Endodermal cell (in vitro differentiated cells): Measurements from ENCODE around the gene FBRSL1. TPM values are rescaled to one million over a fixed set of nuclear protein-coding genes. Genes with fewer than 3 reads are reported as not detected.

Experiments
- DNase-seq: peaks from one replicate; pipeline ENCODE4 v3.0.0-alpha.2; 2017
- H3K27ac ChIP-seq: 2 replicates; pipeline ENCODE4 v1.5.1; 2013; ENCODE audit warnings: mild to moderate bottlenecking, low read depth, low read length, moderate library complexity
- H3K27me3 ChIP-seq: 2 replicates; pipeline ENCODE4 v1.6.1; 2013; ENCODE audit warnings: mild to moderate bottlenecking, low read length, moderate library complexity; ENCODE audit not compliant: insufficient read depth, control insufficient read depth, poor library complexity, severe bottlenecking
- H3K36me3 ChIP-seq: 2 replicates; pipeline ENCODE4 v1.7.0; 2013; ENCODE audit warnings: mild to moderate bottlenecking, low read length, moderate library complexity; ENCODE audit not compliant: control insufficient read depth, insufficient read depth
- H3K4me1 ChIP-seq: one replicate; pipeline ENCODE4 v1.7.0; 2013; ENCODE audit warnings: low read length; ENCODE audit not compliant: control insufficient read depth, insufficient read depth
- H3K4me3 ChIP-seq: 2 replicates; pipeline ENCODE4 v1.5.1; 2013; ENCODE audit warnings: mild to moderate bottlenecking, low read length, moderate library complexity
- H3K9ac ChIP-seq: 2 replicates; pipeline ENCODE4 v1.6.1; 2013; ENCODE audit warnings: mild to moderate bottlenecking, low read length, moderate library complexity; ENCODE audit not compliant: poor library complexity, severe bottlenecking; ENCODE audit errors: extremely low read depth
- H3K9me3 ChIP-seq: 2 replicates; pipeline ENCODE4 v1.6.1; 2013; ENCODE audit warnings: mild to moderate bottlenecking, low read length, moderate library complexity; ENCODE audit not compliant: control insufficient read depth
- H3K27ac Mint-ChIP-seq: 2 replicates; pipeline ENCODE4 v1.8.0; 2020; ENCODE audit warnings: mixed read lengths
- H3K27me3 Mint-ChIP-seq: 2 replicates; pipeline ENCODE4 v1.8.0; 2021; ENCODE audit warnings: mild to moderate bottlenecking, mixed read lengths; ENCODE audit not compliant: insufficient read depth
- H3K36me3 Mint-ChIP-seq: 2 replicates; pipeline ENCODE4 v1.8.0; 2020; ENCODE audit warnings: low read depth, mixed read lengths
- H3K4me1 Mint-ChIP-seq: 2 replicates; pipeline ENCODE4 v1.8.0; 2020; ENCODE audit warnings: mixed read lengths
- H3K4me3 Mint-ChIP-seq: 2 replicates; pipeline ENCODE4 v1.8.0; 2020; ENCODE audit warnings: mild to moderate bottlenecking, moderate library complexity, mixed read lengths
- H3K9me3 Mint-ChIP-seq: 2 replicates; pipeline ENCODE4 v1.8.0; 2020; ENCODE audit warnings: mild to moderate bottlenecking, mixed read lengths
- CTCF ChIP-seq: fragments of 200-600 bp; sonication (generic); conservative IDR thresholded peaks from 2 replicates; pipeline ENCODE4 v1.5.0; 2021; ENCODE audit warnings: antibody characterized with exemption, mild to moderate bottlenecking
- WGBS, 2 experiments: methylation state at CpG; one replicate each; pipeline versions ENCODE4 v1.1.5 to v1.1.7; 2013; ENCODE audit warnings: missing lambda C conversion rate in 2 of 2, mixed read lengths in 1 of 2; ENCODE audit not compliant: insufficient coverage in 1 of 2, insufficient read length in 1 of 2; 5-methylcytosine and 5-hydroxymethylcytosine counted together
- total RNA-seq, 2 donors: library from RNA; stranded (reverse); fragmentation: NEBNext Ultra II Directional in 1 of 2; extraction: Animal tissue kit (Norgen Biotek cat#: 25700) in 1 of 2; gene quantifications; 2 replicates in 1 of 2; 3 replicates in 1 of 2; pipeline ENCODE4 v1.2.1, GENCODE V29; 2021

FBRSL1 gene
- total RNA-seq, 2 donors from 2014 or later = 74.9 to 92.3 TPM

- no peak overlapping the region for H3K4me3 Mint-ChIP-seq
- peaks cover 37% of the 10 kb centered on the region for H3K36me3 Mint-ChIP-seq
- H3K27ac Mint-ChIP-seq = no peak overlapping the region
- no peak for DNase-seq
- peaks cover 4% of the 10 kb centered on the region for H3K4me1 Mint-ChIP-seq
- Histone ChIP-seq H3K4me3 (no peak overlapping the region), H3K4me1 (no peaks in the 10 kb centered on the region), H3K36me3 (peaks cover 7% of the 10 kb centered on the region), H3K27ac (no peak overlapping the region), H3K27me3 (no peaks in the 10 kb centered on the region), H3K9ac (no peak overlapping the region), H3K9me3 (peaks cover 11% of the 10 kb centered on the region)
- peaks cover 8% of the 10 kb centered on the region for H3K27me3 Mint-ChIP-seq
- WGBS, 2 experiments = 89 to 93% methylated on average over 12 to 19 of the region's 19 CpGs
- no peak for TF ChIP-seq CTCF
- peaks cover 29% of the 10 kb centered on the region for H3K9me3 Mint-ChIP-seq
These were observed 27.2 kb downstream of the FBRSL1 start for GRCh38 chr12:132517013-132517739.

DNA sequence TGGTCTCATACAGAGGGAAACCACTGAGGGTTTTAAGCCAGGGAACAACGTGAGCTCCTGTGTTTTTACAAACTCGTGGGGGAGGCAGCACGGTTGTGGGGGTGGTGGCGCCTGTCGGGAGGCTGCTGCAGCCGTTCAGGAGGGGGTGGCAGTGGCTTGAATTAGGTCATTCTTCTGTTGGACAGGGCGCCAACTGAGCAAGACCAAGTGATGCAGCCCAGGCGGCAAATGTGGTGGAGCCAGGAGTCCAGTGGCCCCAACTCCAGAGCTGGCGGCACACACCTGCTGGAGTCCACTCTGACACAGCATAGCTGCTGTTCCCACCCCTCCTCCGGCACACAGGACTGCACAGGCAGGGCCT is 27.8 kb downstream of the FBRSL1 start:
- TF ChIP-seq CTCF = no peak
- Histone ChIP-seq H3K36me3 (peaks cover 7% of the 10 kb centered on the region), H3K4me1 (no peaks in the 10 kb centered on the region), H3K27me3 (no peaks in the 10 kb centered on the region), H3K9ac (no peak overlapping the region), H3K9me3 (peaks cover 11% of the 10 kb centered on the region), H3K27ac (no peak overlapping the region), H3K4me3 (no peak overlapping the region)
- H3K27ac Mint-ChIP-seq = no peak overlapping the region
- DNase-seq = no peak
- H3K36me3 Mint-ChIP-seq = peaks cover 37% of the 10 kb centered on the region
- peaks cover 8% of the 10 kb centered on the region for H3K27me3 Mint-ChIP-seq
- WGBS, 2 experiments = 86 to 95% methylated on average over 9 to 10 of the region's 10 CpGs
- H3K4me1 Mint-ChIP-seq = peaks cover 4% of the 10 kb centered on the region
- no peak overlapping the region for H3K4me3 Mint-ChIP-seq
- H3K9me3 Mint-ChIP-seq = peaks cover 29% of the 10 kb centered on the region

- Histone ChIP-seq H3K4me3 (peak overlapping the region; percentile 23), H3K9me3 (peaks cover 11% of the 10 kb centered on the region), H3K27me3 (no peaks in the 10 kb centered on the region), H3K4me1 (no peaks in the 10 kb centered on the region), H3K36me3 (peaks cover 7% of the 10 kb centered on the region), H3K27ac (no peak overlapping the region), H3K9ac (no peak overlapping the region)
- Mint-ChIP-seq H3K4me1 (peaks cover 4% of the 10 kb centered on the region), H3K36me3 (peaks cover 37% of the 10 kb centered on the region), H3K4me3 (no peak overlapping the region), H3K9me3 (peaks cover 29% of the 10 kb centered on the region), H3K27ac (no peak overlapping the region), H3K27me3 (peaks cover 8% of the 10 kb centered on the region)
- 85 to 94% methylated on average over 7 of the region's 7 CpGs for WGBS, 2 experiments
- no peak for DNase-seq
- no peak for TF ChIP-seq CTCF
These were observed 28.5 kb downstream of the FBRSL1 start for GRCh38 chr12:132518354-132518992.
